LoVo (cell line): Measurements from ENCODE around the gene CELF4.
"Not testable (repeated sequence)": the region's sequence is repeated elsewhere in the genome, so short reads cannot be mapped to it uniquely, and the experiment has no call there.

Experiments used
- DNase-seq: peaks from one replicate; pipeline ENCODE4 v3.0.0-alpha.2; 2016; ENCODE audit warnings: low spot score

The CELF4 gene

DNA sequence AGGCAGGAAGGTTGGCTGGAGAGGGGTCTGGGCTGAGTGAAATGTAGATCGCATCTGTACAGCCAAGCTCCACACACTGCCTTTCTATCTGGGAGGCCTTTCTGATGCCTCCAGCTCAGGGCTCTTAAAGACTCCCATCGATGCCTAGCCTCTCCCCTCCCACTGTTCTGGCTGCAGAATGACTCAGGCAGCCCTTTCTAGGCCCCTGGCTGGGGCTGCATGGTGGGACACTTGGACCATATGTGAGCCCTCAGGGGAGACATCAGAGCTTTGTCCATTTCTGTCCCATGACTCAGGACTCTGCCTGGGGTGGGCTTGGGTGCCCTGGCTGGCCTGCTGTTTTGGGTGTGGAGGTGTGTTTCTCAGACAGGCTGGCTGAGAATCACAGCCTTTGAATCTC, 101.3 kb downstream of the CELF4 start:
- DNase-seq: no peak

DNA sequence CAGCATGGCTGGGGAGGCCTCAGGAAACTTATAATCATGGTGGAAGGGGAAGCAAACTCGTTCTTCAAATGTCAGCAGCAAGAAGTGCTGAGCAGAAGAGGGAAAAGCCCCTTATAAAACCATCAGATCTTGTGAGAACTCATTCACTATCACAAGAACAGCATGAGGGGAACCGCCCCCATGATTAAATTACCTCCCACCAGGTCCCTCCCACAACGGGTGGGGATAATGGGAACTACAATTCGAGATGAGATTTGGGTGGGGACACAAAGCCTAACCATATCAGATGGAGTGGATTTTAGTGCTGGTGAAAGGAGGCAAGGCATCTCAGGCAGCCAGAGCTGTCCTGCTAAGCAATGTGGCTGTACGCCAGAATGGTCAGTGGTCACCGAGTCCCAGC, 104.3 kb downstream of the CELF4 start:
- not testable (repeated sequence) for DNase-seq

DNA sequence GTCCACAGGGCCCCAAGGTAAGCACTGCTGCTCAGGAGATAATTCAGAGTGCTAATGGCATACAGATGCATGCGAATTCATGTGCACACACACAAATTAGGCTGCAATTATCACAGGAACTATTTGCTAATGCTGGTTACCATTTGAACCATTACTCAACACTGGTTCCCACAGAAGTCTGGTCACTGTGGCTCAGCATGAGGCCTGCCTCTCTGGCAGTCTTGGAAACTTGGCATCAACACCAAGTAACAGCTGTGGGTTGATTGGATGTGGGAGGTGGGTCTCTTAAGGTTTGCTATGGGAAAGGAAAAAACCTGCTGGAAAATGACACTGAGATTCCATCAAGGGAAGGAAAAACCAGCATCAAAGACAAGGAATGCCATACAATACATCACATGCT, 105.0 kb downstream of the CELF4 start:
- no peak for DNase-seq

DNA sequence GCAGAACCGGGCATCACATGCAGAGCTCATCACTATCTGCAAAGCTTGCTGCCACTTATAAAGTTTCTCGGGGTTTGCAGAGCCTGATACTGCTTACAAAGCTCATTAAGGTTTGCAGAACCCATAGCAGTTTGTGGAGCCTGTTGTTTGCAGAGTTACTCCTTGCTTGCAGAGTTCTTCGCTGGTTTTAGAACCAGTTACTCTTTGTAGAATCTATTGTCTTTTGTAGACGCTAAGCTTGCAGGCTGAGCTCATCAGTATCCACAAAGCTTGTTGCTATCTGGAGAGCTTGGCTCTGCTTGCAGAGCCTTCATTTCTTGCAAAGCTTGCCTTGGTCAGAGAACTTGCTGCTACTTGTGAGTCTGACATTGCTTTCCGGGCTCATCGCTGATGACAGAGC, 106.9 kb downstream of the CELF4 start:
- no peak for DNase-seq

DNA sequence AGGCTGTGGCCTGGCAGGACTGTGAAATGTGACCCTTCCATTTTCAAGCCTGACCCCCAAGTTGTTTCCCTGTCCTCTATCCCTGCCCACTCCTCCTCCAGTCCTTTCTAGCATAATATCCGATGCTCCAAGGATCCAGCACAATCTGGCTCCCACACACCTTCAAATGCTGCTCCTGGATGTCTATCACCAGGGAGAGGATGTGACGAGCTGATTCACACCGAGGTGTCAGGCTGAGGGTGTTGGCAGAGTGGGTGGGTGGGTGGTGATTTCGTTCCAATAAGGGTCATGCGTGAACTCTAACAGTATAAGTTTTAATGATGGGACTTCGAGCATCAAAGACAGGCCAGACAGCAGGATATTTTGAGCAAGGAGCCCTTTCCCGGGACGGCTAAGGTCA, 107.8 kb downstream of the CELF4 start:
- DNase-seq: no peak

DNA sequence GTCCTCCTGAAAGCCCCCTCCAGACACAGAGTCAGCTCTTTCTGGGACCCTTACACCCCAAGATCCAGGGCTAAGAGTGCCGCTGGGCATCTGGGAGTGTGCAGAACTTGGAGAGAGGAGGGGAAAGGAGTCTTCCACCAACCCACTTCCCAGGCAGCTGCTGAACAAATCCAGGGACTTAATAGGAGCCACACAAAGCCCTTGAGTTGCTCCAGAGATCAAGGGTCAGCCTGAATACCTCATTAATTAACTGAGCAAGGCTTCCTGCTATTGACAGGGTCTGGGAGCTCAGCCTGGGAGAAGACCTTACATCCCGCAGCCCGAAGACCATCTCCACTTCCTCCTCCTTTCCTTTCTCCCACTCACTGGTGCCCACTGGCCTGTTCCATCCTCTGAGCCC, 108.3 kb downstream of the CELF4 start:
- DNase-seq: no peak

DNA sequence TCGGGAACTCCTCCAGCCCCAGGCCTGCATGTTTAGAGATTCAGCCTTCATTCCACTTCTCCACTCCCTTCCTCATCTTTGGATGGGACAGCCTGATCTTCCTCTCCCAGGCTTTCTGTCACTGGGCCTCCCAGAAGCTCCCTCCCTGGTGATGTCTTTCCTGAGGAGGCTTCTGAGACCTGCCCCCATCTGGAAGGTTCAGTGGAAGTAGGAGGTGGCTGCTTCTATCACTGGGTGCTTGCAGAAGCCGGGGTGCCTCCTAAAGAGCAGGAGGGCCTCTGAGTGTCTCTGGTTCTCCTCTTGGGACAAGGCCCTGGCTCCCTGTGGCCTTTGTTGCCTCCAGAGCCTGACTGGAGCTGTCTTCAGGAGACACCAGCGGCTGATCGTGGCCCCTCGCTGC, 108.7 kb downstream of the CELF4 start:
- DNase-seq: no peak

DNA sequence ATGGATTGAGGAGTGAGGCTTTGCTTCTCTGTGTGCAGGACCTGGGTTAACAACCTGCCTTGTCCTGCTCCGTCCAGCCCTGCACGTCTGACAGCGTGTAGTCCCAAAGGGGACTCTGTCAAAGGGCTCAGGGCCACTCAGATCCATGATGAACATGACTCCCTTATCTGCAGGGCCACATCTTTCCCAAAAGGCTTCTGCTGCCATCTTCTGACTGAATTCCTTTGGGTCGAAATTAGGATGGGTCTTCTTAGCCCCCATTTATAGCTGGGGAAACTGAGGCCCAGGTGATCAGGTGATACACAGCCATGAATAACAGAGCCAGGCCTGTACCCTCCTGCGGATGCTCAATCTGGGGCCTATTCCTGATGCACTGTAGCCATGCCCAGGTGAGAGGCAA, 109.2 kb downstream of the CELF4 start:
- DNase-seq: no peak

DNA sequence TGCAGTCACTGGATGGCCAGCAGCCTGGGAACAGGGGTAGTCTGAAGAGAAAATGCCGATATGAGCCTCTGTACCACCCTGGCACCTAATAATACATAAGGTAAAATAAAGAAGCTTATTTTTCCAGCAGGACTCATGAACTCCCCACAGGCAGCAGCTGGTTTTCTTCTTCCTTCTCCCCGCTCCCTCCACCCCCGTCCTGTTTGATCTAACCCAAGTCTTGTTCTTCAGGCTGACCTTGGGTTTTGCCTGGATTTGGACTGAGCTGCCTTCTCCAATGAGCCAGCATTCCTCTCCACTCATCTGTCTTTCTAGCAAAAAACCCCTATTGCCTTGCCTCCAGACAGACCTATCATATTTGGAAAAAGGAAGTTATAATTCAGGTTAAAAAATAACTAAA, 111.8 kb downstream of the CELF4 start:
- no peak for DNase-seq

DNA sequence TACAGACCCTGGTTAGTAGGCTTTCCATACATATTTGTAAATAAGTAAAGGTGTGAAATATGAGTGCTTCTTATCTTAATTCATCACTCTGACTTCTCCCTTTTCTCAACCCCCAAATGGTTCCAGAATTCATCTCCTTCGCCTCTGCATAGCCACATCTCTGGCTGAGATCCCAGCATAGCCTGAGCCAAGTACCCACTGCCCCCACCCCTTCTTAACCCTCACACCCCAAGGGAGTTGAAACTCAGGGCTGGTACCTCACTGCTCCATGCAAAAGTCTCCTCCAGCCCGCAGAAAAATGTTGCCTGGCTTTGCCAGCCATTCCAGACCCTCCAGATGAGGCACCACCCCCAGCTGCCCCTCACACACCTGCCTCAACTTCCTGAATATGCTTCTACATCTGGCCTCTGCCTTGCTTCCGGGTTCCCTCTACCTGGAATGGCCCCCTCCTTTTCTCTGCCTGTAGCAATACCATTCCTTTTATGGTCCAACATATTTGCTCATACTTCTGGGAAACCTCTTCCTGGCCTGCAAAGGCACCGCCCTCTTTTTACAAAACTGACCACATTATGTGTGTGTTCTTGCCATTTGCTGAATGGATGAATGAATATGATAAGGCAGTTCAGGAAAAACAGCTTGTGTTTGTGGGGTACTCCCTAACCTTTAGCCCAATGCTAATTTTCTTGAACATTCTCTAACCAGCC, 112.8 kb downstream of the CELF4 start:
- DNase-seq: no peak

DNA sequence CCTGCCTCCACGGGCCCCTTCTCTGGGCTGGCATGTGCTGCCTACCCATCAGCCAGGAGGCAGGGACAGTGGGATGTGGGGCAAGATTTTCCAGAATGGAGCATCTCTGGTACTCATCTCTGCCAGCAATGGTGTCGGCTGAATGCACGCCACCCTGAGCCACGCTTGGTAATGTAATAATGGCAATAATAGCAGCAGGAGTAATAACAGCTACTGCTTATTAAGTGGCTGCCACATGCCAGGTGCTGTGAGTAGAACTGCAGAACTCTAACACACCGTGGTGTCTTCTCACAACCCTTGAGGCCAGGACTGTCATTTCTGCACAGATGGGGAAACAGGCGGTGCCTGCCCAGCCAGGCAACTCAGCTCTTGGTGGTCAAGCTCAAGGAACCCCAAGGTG, 113.6 kb downstream of the CELF4 start:
- no peak for DNase-seq

DNA sequence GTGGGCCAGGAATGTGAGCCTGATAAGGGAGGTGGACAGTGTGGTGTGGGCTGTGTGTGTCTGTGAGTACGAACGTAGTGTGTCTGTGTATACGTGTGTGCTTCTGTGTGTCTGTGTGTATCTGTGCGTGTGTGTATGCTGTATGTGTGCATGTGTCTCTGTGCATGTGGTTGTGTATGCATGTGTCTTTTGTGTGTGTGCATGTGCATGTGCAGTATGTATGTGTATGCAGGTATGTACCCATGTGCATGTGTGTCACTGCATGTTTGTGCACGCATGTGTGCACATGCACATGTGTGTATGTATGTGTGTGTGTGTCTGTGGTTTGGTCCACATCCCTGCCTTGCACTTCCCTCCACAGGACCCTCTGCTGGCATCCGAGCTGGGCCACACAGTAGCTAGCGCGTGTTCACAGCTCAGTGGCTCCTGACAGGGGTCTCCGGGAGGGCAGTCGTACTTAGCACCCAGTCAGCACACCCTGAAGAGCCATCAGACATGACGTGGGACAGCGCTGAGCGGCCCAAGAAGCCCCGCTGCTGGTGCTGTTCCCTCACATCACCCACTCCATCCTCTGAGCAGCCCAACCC, 114.3 kb downstream of the CELF4 start:
- no peak for DNase-seq

DNA sequence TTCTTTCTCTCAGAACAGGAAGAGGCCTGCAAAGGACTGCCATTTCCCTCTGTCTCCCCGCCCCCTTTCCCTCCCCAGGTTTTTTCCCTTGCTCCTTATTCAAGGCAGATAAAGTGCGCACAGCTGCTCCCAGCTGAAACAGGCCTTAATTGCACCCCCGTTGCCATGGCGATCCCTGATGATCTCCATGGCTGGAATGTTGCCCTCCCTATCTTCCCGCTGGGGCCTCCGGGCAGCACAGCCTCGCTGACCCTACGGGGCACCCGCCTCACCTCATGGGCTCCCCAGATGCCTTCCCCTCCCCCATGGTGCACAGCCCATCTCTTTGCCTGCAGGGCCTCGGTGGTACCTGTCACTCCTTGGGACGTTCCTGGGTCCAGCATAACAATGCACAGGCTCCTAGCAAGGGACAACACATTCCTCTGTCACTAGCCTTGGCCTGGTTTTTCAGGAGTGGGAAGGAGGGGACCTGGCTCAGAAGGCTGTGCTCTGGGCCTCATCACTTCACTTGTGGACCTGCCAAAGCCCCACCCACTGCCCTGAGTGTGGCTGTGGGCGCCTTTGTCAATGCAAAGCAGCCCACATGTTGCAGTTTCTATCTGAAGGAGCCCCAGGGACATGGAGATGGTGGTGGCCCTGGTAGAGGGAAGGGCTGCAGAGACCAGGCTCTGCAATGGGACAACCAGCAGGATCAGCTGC, 115.0 kb downstream of the CELF4 start:
- no peak for DNase-seq

DNA sequence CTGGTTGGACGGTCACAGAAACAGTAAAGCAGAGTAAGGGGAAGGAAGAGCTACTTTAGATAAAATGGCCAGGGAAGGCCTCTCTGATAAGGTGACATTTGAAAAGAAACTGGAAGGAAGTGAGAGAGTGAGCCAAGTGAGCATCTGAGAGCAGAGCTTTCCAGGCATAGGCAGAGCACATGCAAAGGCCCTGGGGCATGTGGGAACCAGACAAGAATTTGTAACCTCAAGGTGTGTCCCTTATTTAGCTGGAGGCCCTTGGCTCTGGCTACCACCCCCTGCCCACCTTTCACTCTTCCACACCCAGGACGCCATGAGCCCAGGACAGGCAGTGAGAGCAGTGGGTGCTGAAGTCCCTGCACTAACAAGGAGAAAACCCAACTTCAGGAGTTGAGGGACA, 116.0 kb downstream of the CELF4 start:
- DNase-seq: no peak

DNA sequence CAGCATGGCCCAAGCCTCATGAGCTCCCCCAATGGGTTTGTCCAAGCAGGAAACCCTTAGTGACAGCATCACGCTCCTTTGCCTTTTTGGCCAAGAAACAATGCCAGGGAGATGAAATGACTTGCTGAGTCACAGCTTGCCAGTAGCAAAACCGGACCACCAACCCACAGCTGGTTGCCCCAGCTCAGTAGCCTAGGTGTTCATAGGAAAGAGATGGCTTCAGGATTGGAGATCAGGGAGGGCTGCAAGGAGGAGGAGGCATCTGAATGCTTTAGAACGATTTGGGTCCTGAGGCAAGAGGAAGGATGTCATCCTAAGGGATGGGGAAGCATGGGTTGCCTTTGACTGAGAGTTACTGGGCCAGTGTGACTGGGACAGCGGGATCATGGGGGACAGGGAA, 116.7 kb downstream of the CELF4 start:
- no peak for DNase-seq

DNA sequence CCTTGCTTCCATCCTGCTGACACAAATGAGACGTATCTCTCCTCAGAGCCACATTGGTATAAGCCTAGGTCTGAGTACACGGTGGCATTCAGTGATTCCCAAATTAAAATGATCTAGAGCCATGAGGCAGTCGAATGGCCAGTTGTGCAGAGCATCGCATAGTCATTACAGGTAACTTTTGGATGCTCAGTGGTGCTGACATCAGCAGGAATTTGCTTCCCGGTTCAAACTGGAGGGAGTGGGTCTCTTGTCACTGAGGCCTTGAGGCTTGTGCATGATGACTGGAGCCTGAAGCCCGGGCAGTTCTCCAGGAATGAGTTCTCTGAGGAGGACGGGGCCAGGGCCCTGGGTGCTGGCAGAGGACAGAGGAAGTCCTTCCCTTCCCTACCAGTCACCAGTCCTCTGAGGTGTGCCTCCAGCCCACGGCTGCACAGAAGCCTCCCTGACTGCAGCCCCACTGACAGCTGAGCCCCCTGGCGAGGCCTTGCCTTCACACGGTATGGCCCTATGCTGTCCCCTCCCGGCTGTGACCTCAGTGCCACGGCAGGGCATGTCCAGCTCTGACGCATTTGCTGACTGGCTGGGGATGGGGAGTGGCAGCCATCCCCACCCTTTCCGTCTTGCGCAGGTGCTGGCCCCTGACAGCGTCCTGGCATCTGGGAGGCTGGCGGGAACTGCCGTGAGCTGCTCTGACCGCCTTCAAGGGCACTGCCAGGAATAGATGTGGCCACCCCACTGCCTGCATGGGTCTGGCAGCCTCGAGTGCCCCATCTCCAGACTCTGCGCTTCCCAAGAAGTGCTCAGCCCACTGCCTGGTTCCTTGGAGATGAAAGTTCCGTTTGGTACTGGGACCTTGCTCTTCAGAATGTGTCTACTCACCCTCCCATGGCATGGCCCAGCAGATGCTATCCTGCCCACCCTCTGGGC, 117.4 kb downstream of the CELF4 start:
- no peak for DNase-seq

DNA sequence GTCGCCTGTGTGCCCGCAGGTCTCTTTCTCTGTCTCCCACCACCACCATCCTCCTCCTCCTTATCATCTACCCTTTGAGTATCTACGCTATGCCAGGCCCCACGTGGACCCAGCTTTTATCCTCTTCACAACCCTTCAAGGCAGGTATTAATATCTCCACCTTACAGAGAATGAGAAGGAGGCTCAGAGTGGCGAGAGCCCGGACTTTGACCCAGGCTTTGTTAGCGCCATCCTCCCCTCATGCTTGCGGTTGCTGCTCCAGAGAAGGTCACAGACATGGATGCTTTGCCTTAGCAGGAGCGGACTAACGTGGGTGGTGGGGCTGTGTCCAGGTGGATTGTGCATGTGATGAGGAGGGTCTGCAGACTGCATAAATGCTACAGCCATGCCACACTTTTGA, 119.8 kb downstream of the CELF4 start:
- DNase-seq: no peak

DNA sequence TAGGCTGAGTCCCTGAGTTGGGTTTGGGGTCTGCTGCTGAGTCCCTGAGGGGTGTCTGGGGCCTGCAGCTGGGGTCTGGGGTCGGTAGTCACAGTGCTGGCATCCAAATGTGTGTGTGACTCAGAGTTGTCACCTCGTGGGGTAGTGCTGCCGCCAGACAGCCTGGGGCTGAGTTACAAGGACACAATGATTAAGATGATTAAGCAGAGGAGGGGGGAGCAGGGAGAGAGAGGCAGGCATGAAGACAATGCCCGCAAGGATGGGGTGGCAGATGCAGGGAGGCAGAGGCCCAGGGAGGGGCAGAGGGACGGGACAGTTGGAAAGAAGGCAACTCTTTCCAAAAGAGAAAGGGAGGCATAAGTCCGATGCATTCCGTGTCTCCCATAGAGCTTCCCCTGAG, 120.2 kb downstream of the CELF4 start:
- no peak for DNase-seq

DNA sequence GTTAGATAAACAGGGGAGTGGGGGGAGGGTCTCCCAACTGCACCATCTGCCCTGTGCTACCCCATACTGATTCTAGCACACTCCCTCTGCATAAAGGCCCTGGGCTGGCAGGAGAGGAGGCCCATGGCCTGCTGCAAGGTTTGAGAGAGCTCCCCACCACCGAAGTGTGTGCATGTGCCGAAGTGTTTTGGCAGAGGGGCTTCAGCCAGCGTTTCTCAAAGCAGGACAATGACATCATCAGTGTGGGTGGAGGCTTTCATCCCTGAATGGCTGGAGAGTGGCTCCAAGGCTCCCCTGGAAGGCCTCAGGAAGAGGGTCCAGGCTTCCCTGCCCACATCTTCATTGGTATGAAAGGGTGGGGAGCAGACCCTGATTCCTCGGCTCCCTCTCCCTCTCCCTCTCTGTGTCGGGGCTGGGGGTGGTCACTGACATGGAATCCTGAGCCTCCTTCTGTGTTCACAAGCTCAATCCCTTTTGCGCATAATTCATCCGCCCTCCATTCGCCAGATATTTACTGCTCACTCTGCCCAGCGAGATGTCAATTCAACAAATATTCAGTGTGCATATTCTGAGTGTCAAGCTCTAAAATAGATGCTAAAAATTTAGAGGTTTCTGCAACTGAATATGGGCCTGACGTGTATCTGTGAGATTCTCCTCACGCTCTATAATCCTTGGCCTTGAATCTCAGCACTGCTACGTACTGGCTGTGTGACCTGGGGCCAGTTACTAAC, 122.1 kb downstream of the CELF4 start:
- no peak for DNase-seq

DNA sequence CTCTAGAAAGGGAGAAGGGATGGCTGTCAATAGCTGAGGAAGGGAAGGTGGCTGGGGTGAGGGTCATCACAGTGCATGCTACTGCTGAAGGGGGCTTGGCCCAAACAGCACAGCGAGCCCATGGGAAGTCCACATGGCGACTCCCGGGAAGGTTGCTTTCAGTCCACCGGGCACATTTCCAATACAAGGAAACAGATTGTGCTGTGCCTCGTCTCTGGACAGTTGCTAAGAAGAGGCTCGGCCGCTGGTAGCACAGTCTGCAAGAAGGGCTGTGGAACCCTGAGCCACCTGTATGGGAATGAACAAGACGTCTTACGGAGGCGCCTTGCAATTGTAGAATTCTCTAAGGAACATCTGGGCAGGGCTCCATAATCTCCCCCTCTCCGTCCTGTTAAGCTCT, 123.1 kb downstream of the CELF4 start:
- no peak for DNase-seq

DNA sequence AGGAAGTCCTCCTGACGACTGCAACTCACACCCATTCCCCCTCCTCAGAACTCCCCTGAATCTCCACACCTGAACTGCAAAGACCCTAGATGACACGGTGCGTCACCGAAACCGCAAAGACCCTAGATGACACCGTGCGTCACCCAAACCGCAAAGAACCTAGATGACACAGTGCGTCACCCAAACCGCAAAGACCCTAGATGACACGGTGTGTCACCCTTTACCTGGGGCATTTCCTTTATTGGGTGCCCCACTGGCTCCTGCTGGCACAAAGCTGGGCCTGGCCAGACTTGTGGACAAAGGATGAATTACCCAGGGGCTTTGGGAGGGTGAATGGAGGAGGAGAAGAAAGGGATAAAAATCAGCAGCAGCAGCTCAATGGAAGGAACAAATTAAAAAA, 123.8 kb downstream of the CELF4 start:
- no peak for DNase-seq

DNA sequence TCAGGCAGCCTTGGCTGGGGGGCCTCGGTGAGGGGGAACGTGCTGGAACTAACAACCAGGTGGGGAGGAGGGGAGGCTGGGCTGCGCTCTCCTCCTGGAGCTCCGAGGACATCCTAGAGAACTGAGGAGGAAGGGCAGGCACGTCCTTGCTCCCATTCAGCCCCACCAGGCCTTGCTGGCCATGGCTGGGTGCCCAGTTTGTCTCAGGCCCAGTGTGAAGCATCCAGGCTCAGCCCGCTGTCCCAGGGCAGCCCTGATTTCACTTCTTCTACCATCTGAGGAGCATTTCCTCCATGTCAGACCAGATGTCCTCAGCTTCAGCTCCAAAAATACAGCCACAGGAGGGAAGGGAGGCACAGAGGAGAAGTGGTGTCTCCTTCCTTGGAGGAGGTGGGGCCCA, 125.4 kb downstream of the CELF4 start:
- DNase-seq: no peak
